Stimulated activated CD4-positive, alpha-beta T cell treated with anti-CD3 and anti-CD28 coated beads, Interleukin-4, amount 100 ng/mL, for 4 hours (primary cell): ENCODE data around the gene AGTRAP.

ENCODE experiments used
- DNase-seq, 2 experiments: peaks; one replicate each; pipeline ENCODE4 v3.0.0-alpha.2; 2020

AGTRAP gene

DNA sequence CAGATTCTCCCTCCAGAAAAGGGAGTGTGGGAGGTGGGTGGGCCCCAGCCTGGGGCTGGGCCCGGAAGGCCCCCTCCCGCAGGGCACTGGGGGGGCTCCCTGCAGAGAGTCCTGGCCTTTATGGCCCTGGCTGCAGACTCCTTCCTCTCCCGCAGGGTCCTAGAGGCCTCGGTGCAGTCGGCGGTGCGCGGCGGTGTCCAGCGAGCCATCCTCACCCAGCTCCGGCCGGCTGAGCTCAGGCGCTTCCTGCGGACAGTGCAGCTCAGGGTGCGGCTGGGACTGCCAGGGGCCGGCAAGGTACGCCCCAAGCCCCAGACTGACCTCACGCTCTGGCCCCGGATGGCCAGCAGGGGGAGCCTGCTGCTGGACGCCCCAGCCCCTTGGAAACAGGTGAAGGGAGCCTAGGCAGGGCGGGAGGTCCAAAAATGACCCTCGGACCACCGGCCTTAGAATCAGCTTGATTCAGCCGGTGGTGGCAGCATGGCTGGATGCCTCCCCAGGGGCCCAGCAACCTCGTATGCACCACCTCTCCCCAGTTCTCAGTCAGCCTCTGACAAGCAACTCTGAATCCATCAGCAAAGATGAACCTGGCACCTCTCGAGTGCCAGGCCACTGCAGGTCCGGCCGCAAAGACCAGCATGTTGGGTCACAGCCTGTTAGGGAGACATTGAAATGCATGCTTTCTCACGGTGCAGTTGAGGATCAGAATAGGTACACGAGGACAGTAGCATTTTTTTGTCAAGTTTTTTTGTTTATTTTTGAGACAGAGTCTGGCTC lies 49.2 kb downstream of the AGTRAP start:
- peak; percentile 14 to 46 for DNase-seq

DNA sequence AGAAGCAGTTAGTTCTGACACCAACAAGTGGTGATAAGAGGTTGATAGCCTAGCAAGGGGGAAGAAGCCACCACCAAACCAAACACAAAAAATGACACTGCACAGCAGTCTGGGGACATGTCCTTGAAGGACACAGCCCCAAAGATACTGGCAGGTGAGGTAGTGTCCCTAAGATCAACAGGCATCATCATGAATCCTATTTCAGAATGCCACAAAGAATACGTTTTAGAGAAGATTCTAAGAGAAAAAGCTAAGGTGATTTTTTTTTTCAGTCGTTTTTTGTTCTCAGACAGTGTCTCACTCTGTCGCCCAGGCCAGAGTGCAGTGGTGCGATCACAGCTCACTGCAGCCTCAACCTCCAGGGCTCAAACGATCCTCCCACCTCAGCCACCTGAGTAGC lies 50.2 kb downstream of the AGTRAP start:
- no peak for DNase-seq

DNA sequence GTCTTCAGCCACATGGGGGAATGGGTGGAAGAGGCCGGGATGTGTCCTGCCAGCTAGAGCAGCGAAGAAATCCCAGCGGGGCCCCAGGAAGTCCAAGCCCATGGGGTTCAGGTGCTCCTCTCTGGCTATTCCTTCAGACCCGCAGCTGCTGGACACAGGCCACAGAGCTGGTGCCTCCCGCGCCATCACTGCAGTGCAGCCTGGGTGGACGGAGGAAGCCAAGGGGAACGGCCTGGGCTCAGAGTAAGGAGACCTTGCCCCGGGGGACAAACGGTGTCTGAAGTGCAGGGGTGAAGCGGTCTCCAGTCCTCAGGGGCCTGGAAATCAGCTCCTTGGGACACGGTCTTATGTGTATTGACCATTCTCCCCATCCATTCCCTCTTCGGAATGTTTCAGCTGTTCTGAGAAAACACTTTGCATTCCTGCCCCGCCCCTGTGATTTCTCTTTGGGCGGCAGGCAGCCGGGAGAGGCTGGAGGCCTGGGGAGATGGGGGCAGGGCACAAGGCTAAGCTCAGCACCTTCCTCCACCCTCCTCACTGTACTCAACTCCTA lies 51.4 kb downstream of the AGTRAP start:
- DNase-seq: no peak

DNA sequence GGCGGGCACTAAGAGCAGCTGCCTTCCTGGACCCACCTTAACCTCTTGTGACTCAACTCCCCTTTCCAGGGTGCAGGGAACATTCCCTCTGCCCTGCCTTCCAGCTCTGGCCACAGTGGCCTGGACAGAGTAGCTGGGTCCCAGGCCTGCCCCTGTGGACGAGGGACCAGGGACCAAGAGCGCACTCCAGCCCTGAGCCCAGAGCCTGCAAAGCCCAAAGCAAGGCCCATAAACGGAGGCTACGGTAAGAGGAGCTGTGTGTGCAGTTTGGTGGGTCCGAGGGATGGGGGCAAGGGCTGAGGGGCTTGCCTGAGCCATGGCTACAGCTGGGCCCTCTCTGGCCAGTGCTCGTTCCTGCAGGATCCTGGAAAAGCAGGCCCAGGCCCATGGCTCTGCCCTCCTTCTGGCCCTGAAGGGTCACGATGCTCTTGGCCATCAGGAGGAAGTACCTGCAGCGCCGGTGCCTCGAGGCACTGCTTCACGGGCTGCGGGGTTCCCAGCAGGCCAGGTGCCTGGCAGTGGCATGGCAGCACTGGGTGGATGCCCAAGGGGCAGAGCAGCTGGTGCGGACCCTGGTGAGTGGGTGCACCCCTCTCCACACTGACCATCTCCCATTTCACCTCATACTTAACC lies 52.0 kb downstream of the AGTRAP start:
- no peak for DNase-seq

DNA sequence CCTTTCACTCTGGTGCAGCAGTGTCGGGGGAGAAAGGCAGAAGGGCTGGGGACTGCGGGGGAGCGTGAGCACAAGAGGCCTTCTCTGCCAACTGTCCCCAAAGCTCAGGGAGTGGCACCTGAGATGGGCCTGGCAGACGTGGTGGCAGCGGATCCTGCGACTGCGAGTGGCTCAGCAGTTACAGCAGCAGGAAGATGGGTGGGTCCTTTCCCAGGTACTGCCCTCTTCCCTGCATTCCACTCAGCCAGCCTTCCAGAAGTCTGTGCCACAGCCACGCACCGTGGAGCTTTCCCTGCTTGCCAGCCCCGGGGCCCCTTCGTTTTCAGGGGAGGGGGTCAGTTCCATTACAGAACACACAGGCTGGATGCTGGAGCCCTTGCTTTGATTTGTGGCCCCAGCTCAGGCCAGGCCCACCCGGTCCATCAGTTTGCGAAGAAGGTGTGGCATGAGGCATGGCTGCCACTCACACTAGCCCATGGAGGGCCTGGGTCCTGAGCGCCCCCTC lies 52.7 kb downstream of the AGTRAP start:
- DNase-seq: no peak

DNA sequence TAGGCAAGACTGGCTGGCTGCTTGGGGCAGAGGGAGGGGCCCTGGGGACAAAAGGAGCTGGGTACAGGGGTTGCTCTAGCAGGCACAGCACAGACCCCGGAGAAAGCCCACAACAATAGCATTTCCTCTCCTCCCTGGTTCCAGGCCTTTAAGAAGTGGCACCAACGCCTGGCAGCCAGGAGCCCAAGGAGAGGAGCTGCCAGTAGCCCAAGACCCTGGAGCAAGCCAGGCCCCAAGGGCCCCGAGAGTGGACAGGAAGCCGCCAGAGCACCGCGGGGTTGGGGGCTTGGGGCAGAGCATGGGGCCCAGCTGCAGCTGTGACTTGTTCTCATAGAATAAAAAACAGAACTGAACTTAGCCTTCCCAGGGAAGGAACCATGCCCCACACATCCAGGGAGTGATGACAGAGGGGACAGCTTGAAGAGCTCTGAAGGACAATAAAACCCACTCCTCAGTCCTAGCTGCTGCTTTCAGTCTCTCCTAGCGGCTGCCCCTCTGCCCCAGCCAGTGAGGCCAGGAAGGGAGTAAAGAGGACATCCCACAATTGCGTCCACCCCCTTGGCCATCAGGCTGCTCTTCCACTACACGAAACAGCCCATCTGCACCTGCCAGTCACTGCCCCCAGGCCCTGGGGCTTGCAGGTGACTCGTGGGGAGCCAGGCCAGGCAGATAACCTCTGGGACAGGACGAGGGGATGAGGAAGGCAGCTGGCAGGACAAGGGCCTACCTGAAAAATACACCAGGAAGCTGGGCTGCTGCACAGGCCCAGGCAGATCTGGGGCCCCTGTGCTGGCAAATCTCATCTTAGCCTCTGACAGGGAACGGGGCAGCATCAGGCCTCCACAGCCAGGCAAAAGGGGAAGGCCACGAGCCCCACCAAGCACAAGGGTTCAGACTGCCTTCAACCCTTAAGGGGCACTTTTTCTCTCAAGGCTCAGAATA lies 53.5 kb downstream of the AGTRAP start:
- no peak for DNase-seq

DNA sequence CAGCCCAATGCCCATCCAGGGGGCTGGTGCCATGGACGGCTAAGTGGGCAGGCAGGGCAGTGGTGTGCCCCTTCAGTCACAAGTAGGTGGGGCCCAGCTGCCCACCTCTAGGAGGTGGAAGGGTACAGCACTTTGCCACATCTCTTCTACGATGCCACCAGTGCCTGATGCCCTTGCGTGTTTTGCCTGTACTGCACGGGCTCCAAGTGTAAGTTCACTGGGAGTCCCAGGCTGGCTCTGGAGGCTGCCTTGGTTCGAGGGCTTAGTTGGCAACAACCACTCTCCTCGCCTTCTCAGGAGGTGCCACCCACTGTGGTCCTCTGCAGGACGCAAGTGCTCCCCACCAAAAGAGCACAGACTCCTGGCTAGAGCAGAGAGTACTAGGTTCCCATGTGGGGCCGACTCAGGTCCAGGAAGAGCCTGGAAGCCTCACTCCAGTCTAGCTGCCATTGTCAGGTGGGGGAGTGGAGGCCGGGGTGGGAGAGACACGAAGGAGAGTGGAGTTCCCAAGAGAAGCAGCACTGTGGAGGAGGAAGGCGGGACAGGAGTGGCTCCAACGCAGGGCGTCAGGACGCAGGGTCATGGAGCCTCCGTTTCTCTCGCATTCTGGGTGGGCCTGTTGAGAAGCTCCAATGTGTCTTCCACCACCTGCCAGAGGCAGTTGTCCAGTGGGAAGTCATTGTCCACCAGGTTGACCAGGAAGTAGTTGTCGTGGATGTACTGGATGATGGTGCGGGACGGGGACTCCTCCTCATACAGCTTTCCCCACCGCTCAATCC lies 54.4 kb downstream of the AGTRAP start:
- DNase-seq: no peak

DNA sequence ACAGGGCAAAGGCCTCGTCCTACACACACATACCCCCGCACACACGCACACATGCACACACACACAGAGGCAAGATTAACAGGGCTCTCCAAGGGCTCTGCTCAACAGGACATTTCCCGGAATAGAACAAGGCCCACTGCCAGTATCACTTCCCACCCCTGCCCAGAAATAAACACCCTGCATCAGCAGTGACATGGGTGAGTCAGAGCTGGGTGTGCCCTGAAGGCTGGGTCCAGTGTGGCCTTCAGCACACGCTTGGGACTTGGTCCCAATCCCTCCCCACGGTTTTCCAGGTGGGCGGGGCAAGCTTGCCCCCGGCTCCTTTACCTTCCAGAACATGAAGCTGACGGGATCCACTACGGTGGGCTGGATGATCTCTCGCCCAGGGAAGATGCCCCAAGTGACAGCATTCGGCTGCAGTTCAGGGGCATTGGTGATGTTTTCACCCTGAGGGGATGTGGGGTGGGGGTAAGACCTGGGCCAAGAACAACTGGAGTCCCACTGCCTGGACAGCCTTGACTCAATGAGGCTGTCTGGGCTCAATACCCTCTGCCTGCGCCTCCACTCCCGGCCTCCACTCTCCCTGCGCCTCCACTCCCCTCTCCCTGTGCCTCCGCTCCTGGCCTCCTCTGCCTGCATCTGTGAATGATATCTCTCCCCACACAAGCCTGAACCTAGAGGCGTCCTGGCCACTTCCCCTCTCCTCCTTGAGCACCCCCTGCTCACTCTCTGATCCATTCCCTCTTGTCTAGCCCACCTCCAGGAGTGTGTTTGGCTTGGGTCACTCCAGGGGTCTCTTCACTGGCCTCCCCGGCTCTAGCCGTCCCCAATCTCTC lies 55.2 kb downstream of the AGTRAP start:
- DNase-seq: no peak

DNA sequence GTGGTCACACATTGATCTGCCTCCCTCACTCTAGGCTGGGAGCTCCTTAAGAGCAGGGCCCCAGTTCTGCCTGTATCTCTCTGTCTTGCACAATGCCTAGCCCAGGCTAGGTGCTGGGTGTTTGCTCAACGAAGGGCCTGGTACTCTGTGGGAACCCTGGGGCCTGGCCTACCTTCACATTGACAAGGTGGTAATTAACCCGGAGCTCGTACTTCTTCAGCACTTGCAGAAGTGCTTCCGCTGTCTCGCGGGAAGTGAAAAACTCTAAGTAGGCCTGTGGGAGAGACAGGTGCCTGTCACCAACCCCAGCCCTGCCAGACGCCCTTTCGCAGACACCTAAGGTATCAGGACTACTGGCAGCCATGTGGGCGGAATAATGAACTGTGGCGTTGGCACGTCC lies 56.2 kb downstream of the AGTRAP start:
- no peak for DNase-seq

DNA sequence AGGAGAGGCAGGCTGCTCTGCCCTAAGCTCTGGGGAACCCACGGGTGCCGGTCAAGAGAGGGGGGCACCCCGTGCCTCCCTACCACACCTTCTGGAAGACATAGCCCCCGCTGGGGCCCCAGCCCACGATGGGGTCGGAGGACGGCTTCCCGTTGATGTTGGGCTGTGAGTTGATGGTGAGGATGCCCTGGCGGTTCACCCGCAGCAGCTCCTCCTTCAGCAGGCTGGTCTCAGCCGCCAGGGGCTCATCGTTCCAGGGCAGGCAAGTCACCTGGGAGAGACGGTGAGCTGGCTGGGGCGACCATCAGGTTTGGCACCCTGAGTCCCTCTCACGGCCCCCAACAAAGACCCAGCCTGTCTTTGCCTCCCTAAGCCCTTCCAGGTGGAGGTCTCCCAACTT lies 57.9 kb downstream of the AGTRAP start:
- DNase-seq: no peak

DNA sequence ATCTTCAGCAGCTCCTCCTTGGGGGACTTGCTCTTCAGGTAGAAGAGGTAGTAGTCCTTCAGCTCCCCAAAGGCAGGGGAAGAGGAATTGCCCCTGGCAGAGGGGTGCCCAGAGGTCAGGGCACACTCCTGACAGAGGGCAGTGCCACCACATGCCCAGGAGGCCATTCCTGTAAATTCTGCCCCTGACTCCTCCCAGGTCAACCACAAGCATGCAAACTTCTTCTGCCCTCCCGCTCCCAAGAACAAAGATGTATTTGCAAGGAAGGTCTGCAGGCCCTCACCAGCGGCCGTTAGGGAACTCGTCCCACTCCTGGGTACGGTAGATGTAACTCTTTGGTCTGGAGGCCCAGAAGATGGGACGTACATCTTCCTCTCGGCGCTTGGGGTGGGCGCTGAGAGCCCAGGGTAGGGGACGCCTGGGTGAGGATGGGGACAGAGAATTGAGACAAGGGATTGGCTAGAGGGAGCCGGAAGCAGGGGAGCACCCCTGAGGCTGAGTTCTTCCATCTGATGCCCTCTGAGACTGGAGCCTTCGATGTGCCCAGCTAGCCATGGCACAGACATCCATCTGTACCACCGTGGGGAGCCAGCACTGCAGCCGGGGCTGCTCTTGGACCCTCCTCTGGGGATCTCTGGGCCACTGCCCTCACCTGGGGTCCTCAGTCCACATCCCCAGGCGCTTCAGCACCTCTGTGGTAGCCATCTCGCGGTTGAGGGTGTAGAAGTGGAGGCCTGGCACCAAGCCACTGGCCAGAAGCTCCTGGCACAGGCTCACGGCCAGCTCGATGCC lies 58.7 kb downstream of the AGTRAP start:
- DNase-seq: no peak

DNA sequence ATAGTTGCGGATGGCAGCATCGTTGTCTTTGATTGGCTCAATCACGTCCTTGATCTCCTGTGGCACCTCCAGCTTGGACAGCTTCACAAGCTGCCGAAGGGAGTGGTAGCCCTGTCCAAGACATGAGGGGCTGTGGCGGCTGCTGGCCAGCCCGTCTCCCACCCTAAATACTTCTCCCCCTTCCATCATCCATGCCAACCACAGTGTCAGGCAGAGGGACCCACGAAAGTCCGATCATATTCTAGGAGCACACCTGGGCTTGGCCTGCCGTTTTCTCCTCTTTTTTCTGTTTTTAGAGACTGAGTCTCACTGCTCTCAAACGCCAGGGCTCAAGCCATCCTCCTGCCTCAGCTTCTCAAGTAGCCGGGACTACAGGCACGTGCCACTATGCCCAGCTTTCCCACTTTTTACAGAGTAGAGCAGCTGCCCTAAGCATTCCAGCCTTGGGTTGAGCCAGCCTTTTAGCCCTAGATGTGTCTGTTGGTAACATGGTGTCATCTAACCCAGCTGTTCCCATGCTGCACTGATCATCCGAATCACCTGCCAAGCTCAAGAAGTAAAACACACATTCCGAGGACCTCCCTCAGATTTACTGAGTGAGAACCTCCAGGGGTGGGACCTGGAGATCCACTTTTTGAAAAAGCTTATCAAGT lies 59.4 kb downstream of the AGTRAP start:
- no peak for DNase-seq

DNA sequence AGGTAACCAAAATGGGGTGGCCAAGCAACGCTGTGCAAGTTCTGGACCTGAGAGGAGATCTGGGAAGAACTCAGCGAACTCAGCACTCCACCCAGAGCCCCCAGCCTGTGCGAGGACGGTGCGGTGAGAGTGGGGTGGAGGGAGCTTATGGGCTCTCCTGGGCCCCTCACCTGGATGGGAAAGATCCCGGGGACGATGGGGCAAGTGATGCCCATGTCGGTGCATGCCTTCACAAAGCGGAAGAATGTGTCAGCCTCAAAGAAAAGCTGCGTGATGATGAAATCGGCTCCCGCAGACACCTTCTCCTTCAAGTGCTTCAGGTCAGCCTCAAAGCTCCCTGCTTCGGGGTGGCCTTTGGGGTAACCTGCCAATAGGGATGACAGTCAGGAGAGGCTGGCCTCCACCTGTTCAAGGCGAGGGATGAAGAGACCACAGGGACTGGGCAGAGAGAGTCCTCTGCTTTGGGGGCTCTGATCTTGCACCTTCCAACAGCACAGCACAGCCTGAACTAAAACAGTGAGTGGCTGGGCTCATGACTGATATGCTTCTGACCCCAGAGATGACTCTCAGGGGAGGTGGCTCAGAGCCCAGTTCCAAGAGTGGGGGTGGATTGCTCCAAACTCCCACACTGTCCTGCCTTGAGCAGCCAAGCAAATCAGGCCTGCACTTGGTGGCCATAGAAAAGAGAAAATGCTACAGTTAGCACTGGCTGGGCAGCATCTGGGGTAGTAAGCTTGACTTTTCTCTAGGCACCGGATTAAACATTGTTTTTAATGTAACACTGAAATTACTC lies 60.3 kb downstream of the AGTRAP start:
- DNase-seq: no peak

DNA sequence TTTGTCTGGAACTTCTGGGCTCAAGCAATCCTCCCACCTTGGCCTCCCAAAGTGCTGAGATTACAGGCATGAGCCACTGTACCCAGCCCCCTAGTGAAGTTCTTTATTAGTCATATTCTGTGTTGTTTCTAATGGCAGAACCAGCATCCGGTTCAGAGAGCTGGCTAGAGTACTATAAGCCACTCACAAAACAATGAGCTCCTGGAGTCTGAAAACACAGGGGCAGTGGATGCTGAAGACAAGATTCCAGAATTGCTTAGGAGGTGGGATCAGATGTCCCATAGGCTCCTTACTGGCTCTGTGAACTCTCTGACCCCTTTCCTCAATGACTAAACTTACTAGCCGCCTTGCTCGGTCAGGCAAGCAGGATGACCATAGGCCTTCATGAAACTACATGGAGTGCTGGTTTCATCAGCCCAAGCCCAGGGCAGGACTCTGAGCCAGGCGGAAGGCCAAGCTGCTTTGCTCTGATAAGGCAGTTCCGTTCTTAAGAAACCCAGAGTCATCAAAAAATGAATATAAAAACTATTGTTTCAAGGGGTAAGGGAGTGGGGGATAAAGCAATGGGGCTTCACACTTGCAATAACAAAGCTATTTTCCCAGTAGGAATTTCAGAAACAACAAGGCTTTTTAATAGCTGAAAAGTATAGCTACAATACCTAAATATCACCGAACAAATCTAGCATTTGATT lies 61.7 kb downstream of the AGTRAP start:
- no peak for DNase-seq

DNA sequence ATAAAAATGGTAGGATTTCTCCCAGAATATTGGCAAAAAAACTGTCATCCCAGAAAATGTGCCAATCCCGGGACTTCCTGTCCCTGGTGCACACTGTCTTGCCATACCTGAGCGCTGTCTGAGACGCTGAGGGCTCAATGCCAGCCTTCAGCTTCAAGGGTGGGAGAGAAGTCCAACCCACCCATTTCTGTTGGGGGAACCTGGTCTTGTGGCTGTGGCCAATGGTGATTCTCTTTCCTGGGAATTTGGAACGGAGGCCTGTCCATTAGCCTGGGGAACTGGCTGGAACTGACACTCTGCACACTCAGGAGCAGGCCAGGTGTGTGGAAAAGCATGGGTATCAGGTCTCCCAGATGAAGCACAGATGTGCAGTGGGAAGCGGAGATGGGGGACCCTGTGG lies 63.2 kb downstream of the AGTRAP start:
- no peak for DNase-seq

DNA sequence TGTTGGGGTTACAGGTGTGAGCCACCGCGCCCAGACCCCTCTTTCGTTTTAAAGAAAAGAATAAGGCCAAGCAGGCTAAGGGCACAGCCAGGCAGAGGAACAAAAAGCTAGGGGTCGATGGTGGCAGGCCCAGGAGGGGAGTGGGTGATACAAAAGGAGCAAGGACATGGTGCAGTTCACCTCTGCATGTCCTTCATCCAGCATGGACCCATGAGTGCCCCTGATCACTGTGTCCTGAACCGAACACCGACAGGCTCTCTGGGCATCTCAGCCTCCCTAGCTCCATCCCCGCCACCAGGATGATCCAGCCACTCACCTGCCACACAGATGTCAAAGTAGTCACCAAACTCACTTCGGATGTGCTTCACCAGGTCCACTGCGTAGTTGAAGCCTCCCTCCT lies 64.0 kb downstream of the AGTRAP start:
- DNase-seq: no peak

DNA sequence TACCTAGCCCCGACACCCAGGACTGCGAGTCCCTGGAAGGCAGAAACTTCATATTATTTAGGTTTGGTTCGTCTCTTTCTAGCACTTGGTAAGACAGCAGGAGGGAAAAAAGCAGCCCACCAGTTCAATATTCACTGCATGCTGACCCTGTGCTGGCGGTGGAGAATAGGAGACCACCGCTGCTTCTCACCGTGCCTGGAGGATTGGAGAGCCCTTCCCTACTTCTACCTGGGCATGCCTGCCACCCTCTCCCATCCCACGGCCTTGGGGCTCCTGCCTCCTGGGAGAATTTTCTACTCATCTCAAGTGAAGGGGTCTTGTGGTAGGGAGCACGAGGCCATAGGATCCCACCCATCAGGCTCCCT lies 64.4 kb downstream of the AGTRAP start:
- no peak for DNase-seq
